GM18508 (cell line): ENCODE data around the gene MAPRE2.
"Not testable (repeated sequence)": the region's sequence is repeated elsewhere in the genome, so short reads cannot be mapped to it uniquely, and the experiment has no call there.

Experiments used
- ATAC-seq: cut with Tn5 transposase; IDR thresholded peaks from one replicate; pipeline ENCODE4 v1.9.1; 2021; ENCODE audit warnings: moderate number of reproducible peaks; ENCODE audit not compliant: insufficient read depth, unreplicated experiment

Gene MAPRE2

DNA sequence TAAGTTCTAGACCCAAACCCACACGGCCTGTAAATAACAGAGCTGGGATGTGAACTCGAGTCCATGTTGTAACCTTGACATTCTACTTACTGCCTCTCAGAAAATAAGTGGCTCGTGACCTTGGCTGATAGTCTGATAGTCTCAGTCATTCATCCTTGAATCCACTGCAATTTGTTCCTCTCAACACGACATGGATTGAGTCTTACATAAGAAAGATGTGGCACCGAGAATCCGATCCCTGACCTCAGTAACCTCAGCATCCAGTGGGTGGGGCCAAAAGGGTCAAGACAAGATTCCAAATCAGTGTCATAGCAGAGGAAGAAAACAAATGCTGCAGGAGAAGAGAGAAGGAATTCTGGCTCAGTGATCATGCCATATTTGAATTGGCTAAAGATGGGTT, 97.6 kb downstream of the MAPRE2 start:
- no peak for ATAC-seq

DNA sequence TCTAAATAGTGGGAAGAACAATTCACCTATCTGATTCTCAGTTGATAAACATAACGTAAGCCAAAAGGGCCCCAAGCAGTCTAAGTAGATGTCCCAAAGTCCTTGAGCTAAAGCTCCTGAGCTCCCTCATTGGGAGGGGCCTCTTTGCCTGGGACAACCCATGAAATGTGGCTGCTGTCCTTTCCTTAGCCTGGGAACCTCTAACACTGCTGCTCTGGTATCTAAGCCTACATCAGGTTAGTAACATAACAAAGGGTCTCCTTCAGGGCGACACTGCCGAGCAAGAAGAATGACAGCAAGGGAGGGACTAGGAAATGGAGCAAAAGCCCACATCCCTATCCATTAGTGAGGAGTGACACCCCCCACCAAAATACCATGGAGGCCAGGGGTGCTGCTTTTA, 98.3 kb downstream of the MAPRE2 start:
- ATAC-seq, result no peak

DNA sequence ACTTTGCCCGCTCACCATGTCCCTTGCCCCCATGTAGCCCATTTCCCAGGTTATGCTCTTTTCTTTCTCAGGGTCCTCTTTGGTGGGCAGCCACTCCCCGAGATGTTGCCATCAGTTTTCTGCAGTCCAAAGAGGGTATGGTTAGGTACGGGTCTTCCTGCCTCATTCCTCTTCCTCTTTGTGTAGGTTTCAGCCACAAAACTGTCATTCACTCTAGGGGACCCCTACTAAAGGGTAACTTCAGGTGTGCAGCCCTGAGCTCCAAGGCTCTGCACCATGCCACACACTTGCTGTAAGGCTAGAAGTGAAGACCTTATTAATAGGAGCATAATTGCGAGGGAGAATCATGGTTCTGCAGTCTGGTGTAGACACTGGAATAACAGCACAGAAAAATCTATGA, 99.9 kb downstream of the MAPRE2 start:
- no peak for ATAC-seq

DNA sequence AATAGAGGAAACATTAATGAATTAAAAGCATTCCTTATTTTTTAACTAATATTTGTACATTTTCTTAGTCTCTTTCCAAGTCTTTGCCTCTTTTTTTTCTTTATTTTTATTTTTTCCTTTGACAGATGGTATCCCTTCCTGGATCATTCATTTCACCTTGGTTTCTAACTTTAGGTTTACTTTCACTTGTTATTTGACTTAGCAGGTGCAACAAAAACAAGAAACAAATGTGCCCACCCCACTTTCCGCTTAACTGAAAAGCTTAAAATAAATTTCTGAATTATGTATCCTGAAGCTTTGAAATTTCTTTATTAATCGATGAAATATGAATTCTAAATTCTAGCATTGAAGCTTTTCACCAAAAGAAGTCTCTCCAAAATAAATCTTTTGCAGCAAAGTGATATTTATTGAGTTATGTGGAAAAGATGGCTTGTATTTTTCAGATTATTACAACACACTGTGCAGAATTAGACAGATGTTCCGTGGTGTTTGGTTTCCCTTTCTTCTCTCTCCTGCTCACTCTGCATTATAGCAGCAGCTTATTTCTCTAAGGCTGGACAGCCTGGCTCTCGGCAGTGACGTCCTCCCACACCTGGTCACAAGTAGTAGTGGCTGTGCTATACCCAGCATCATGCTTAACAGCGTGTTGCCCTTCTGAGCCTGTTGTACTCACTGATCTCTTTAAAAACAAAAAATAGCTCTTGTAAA, 100.5 kb downstream of the MAPRE2 start:
- ATAC-seq, result peak; percentile 31

DNA sequence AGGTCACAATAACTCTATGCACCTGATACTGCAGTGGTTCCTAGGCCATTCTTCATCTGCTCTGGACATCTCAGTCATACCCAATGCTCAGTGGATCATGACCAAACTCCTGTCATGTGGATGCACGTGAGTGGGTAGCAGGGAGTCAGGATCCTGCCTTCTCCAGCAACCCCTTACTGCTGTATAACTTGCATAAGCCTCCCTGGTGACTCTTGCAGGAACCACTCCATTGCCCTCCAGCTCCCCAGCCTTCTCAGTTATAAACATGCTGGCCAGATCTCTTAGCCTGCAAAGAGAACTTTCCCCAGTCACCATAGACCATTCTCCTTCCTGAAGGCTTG, 101.0 kb downstream of the MAPRE2 start:
- ATAC-seq, result peak; percentile 20

DNA sequence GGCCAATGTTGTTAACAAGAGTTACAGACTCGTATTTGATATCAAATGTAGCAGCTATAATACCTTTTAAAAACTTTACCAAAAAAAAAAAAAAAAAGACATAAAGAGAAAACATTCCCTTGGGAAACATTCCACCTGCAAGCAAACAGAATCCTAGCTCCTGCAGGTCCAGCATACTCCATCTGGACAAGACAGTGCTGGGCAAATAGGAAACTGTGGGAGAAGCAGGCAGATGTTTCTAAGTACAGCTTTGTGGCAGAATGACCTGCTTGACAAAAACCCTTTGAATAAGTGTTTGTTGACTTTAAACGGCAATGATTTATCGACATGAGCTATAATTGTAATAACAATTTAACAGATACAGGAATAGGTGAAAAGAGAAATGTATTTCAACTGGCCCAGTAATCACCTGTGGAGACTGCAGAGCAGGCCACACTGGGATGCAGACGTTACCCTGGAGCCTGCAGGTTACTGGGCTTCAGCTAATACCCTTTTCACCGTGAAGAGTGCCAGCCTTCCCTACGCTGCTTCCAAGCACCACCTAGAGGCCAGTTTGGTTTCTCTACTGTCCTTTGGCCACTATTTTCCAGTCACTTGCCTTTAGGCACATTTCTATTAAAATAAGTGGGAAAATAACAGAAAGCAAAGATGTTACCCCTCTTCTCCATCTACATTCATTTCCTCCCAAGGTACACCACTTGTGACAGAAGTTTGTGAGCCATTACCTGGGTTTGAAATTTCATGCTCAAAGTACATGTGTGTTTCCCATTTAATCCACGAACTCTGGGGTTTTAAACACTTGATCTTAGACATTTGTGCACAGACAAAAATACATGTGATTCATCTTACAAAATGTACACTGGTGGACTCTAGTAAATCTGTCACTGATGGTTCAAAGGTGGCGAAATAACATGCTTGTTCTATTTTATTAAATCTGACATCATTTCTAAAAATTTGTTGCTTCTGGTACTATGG, 102.7 kb downstream of the MAPRE2 start:
- no peak for ATAC-seq

DNA sequence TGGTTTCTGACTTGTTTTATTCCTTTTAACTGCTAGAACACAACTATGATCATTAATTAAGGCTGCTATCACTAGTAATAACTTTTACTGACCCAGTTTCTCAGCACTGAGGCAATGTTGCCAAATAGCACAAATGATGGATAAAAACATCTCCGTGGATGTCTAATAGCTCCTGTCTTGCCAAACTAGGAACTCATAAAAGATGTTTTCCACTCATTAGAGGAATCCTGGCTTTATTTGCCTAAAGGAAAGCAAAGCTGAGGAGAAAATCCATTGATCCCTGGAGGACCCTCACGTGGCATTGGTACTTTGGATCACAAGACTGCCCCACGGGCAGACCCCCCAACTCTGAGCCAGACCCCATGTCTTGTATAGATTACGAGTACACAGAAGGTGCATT, 103.5 kb downstream of the MAPRE2 start:
- no peak for ATAC-seq

DNA sequence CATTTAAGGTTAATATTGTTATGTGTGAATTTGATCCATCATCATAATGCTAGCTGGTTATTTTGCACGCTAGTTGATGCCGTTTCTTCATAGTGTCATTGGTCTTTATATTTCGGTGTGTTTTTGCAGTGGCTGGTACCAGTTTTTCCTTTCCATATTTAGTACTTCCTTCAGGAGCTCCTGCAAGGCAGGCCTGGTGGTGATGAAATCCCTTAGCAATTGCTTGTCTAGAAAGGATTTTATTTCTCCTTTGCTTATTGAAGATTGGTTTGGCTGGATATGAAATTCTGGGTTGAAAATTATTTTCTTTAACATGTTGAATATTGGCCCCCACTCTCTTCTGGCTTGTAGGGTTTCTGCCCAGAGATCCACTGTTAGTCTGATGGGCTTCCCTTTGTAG, 109.0 kb downstream of the MAPRE2 start:
- not testable (repeated sequence) for ATAC-seq

DNA sequence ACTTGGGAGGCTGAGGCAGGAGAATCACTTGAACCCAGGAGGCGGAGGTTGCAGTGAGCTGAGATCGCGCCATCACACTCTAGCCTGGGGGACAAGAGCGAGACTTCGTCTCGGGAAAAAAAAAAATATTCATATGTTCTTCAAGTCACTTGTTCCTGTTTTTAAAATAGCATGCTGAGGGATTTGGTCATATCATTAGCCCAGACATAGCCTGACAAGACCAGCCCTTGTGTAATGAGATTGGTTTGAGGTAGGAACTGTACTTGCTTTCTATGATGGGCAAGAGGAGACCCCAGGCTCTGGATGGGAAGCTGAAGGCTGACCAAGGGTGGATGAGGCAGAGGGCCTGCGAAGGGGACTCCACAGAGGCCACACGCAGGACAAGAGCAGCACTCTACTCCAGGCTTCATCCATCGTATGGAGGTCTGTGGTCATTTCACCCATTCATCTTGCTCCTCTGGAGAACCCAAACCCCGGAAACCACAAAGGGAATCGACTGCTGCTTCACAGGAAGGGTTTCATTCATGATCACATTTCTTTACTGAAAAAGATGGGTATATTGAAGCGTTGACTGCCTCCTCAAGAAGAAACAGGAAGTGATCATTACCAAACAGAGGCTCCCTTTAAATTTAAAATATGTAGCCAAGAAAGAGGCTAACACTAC, 112.5 kb downstream of the MAPRE2 start:
- ATAC-seq, result no peak

DNA sequence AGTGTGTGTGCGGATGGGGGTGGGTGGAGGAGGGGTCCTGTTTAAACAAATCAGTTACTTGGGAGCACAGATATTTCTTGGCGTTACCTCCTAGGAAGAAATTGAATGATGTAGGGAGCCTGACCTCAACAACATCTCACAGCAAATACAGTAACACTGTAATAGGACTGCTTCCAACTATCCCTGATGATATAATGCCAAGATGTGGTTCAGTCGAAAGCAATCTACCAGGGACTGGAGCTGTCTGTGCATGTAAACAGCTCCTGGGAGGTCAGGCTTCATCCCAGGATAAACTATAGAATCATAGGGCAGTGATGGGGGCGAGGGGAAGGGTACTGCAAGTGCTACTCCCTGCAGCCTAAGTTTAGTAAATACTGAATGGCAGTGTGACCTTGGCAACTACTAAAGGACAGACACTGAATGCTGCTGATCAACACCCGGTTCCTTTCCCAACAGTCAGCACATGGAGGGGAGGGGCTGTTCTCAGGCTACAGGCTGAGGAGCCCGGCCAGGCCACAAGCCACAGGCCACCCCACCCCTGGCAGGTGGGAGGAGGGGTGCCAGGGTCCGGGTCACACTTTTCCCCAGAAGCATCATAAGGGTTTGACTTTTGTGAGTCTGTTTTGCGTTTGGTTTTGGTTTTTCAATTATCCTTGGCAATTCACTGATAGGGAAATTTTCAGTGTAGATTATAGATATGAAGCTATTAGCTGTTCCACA, 114.3 kb downstream of the MAPRE2 start:
- ATAC-seq, result no peak

DNA sequence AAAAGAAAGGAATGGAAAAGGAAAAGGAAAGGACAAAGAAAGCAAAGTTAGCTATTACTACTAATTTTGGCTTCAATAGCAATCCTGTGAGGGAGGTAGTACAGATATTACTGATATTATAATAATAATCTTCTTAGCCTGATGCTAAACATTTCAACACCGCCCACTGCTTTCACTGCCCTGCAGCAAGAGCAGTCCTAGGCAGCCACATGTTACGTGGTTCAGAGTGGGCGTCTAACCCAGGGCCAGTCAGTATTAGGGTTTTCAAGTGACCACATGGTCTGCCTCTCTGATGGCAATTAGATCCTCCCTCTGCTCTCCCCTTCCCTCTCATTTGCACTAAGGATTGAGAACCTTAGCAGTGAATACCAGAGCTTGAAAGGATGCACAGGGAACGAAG, 116.0 kb downstream of the MAPRE2 start:
- ATAC-seq, result no peak

DNA sequence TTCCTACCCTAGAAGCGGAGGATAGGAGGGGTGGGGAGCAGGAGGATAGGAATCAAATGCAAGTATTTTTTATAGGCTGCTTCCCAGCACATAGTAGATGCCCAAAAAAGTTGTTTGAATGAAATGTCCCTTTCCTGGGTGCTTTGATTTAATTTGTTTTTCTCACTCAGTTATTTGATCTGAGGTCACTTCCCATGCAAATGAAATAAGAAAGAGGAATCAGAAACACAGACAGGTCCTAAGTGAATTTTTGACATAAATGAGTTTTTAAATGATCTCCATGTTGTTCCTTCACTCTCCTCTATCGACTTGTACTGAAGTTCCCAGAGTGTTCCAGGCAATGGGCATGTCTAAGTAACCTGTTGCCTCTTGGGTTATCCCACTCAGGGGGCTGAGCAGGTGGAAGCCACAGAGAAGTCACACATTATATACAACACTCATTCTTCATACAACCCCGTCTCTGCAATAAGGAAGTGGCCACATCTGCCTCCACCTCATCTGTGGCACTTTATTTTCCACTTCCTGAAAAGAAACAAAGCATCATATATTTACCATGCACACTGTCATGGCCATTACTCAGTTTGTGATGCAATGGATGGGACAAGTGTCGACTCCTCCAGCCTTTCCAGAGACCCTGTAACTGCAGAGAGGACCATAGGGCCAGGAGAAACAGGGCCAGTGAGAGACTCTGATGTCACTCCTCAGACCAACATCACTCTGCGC, 117.7 kb downstream of the MAPRE2 start:
- ATAC-seq, result no peak

DNA sequence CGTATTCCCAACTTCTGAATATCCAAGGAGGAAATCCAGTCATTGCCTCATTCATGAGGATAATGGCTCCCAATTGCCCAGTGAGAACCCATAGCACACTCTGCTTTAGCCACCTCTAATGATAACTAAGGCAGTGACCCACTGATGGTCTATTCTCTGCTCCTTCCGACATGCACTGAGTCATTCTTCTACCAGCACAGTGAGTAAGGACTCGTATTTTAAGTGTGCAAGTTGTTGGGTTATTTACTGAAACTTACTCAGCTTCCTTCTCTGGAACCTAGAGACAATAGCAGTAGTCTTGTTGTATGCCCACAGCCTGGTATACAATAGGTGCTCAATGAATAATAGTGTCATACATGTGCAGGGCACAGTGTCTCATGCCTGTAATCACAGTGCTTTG, 118.6 kb downstream of the MAPRE2 start:
- ATAC-seq, result no peak

DNA sequence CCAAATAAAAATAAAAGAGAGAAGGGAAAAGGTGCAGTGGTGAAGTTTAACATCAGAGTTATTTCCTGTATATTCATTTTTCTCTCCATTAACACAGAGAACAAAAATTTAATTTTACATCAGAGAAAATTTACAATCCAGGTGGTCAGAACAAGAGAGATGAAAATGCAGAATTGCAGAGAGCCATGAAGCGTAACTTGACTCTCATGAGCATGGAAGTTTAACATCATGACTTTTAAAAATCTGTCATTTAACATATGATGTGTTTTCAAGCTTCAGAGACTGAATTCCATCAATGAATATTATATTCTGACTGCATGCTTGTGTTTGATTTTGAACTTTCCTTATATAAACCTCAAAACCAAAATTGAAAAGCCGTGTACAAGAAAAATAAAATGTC, 120.3 kb downstream of the MAPRE2 start:
- ATAC-seq, result no peak

DNA sequence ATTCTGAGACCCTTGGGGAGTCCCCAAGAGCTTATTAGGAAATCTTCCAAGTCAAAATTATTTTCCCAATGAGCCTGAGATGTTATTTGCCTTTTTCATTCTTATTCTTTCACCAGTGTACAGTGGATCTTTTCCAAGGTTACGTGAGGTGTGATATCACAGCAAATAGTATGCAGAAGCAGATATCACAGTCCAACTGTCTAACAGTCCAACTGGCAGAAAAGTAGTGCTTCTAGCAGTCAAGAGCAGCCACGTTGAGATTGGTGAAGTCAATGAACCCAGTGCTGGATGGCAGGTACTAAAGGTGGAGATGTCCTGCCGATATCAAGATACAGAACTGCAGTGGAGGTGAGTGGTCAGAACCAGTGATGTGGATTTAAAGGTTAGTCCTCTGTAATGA, 120.7 kb downstream of the MAPRE2 start:
- ATAC-seq, result no peak

DNA sequence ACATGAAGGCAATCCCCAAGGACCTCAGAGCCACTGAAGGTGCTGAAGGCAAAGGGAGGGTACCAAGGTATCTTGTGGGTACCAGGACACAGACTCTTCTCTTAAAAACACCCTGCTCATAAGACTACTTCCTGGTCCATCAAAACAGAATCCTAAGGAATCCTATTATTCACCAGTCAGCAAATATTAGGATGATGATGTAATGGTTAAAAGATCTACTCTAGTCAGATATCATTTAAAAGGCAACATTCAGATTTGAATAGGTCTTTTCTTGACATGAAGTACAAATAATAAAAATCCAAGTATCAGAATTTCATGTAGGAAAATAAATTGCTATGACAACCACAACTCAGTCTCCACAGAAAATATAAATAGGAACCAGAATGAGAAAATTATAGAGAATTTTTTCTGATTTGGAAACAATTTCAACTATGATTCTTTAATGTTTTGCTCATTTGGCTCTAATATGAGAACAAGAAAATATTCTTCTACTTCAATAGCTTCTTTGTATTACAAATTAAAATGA, 121.9 kb downstream of the MAPRE2 start:
- no peak for ATAC-seq

DNA sequence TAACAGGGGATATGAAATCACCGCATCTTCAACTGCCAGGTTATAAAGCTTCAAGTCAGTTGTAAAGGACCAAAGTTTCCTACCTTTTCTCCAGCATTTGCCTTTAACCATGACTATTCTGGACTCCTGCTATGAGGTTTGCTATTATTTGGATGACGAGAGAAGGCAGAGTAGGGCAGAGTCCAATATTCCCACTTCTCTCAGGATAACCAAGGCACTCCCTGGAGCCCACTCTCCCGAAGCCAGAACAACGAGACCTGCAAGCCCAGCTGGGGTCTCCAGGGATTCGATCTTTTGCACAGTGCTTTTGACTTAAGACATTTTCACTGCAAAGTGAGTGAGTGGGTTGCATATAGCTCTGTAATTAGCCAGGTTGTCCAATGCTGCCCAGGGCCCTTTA, 122.5 kb downstream of the MAPRE2 start:
- ATAC-seq, result no peak

DNA sequence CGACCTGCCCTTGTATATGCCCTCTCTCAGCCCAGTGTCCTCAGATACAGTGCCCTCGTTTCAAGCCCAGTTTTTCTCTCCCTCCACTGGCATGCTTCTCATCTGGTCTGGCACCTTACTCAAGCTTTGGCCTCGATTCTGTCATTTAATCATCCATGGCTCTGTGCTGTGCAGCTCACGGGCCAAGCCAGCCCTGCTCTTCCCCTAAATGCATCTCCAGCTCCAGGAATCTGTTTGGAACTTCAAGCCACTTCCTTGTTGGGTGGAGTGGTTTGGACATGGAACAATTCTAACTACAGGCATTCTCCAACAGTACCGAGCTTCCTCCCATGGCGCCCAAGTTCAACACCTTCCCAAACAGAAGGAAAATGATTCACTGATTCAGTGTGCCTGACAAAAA, 122.9 kb downstream of the MAPRE2 start:
- no peak for ATAC-seq

DNA sequence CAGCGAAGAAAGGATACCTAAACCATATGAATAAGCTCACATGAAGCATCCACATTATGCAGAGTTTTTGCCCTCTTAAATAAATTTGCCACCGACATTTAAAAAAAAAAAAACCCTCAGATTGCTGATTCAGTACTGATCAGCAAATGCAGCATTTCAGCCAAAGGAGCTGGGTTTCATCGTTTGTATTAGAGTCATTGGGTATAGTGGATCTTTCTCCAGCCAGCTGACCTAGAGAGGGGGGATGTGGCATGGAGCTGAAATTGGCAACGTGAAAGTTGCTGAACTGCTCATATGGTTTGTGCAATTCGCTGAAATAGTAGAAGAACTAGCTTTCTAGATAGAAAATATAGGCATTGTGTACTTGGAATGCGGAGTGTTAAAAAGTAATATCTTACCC, 126.1 kb downstream of the MAPRE2 start:
- ATAC-seq, result no peak

DNA sequence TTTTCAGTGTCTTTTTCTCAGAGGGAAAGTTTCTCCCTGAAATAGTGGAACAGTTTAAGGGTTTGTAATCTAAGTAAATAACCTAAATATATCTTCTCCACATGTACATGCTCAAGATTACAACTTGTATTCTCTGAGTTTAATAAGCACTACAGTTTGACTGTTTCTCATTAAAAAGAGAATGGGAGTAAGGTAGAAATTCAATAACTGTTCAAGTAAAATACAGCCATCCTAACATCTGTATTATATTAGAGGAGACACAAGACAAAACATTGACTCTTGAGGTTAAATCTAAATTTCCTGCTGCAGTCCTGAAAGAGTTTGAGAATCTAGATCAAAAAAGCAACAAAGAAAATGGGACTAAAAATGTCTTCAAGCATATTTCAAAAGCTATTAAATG, 126.6 kb downstream of the MAPRE2 start:
- no peak for ATAC-seq
